Measurements from ENCODE around the gene CCL24.
"Not testable (repeated sequence)": the region's sequence is repeated elsewhere in the genome, so short reads cannot be mapped to it uniquely, and the experiment has no call there.

CCL24 gene

GRCh38 chr7:75818472-75818871, 4.9 kb upstream of the CCL24 start:
- no peak for DNase-seq

- DNase-seq, result no peak
These were observed 3.5 kb upstream of the CCL24 start for GRCh38 chr7:75817116-75817515.

GRCh38 chr7:75815418-75816064, 1.9 kb upstream of the CCL24 start:
- peak; percentile 39 for DNase-seq

GRCh38 chr7:75814407-75814947, 871 bp upstream of the CCL24 start:
- DNase-seq, result no peak

- DNase-seq, result no peak
These were observed 522 bp downstream of the CCL24 start for GRCh38 chr7:75813084-75813483.

GRCh38 chr7:75811894-75812678, 1.5 kb downstream of the CCL24 start:
- no peak for DNase-seq

- DNase-seq, result no peak
These were observed 4.2 kb downstream of the CCL24 start for GRCh38 chr7:75809396-75809795.

- DNase-seq, result no peak
These were observed 5.5 kb downstream of the CCL24 start for GRCh38 chr7:75808106-75808505.

GRCh38 chr7:75807452-75807851, 6.2 kb downstream of the CCL24 start:
- DNase-seq, result no peak

- no peak for DNase-seq
These were observed 6.9 kb downstream of the CCL24 start for GRCh38 chr7:75806560-75807307.

GRCh38 chr7:75804705-75805104, 8.9 kb downstream of the CCL24 start:
- no peak for DNase-seq

- DNase-seq, result no peak
These were observed 9.6 kb downstream of the CCL24 start for GRCh38 chr7:75804004-75804403.

- DNase-seq, result no peak
These were observed 11.1 kb downstream of the CCL24 start for GRCh38 chr7:75802552-75802821.

GRCh38 chr7:75798770-75799169, 14.8 kb downstream of the CCL24 start:
- no peak for DNase-seq

GRCh38 chr7:75796420-75796819, 17.2 kb downstream of the CCL24 start:
- no peak for DNase-seq

- no peak for DNase-seq
These were observed 17.7 kb downstream of the CCL24 start for GRCh38 chr7:75795831-75796285.

- DNase-seq, result no peak
These were observed 19.9 kb downstream of the CCL24 start for GRCh38 chr7:75793676-75794075.

GRCh38 chr7:75792567-75792966, 21.0 kb downstream of the CCL24 start:
- DNase-seq, result not testable (repeated sequence)

- DNase-seq, result no peak
These were observed 24.2 kb downstream of the CCL24 start for GRCh38 chr7:75789361-75789924.

GRCh38 chr7:75788154-75788847, 25.3 kb downstream of the CCL24 start:
- not testable (repeated sequence) for DNase-seq

GRCh38 chr7:75783058-75783457, 30.5 kb downstream of the CCL24 start:
- not testable (repeated sequence) for DNase-seq

GRCh38 chr7:75780647-75781273, 32.8 kb downstream of the CCL24 start:
- DNase-seq, result not testable (repeated sequence)
